ENCODE data around the gene IPPK. TPM values are rescaled to one million over a fixed set of nuclear protein-coding genes. Genes with fewer than 3 reads are reported as not detected.

IPPK gene
- total RNA-seq, 1 experiment from 2014 or later: 5.4 TPM

GRCh38 chr9:92613268-92614122 lies 56.4 kb downstream of the IPPK start:
- intact Hi-C loops (cut with micrococcal nuclease; ENCODE audit: unreplicated experiment): no loop called here
- no peak overlapping the region for H3K4me3 ChIP-seq (ENCODE audit: low read depth in 2 of 2, low read length in 2 of 2)
- ChIA-PET POLR2A (no interaction called here), CTCF (no interaction called here)
- H3K9me3 ChIP-seq (ENCODE audit: control insufficient read depth, insufficient read depth, low read depth, low read length): no peaks in the 10 kb centered on the region
- no TSS peak for BruUV-seq (replicated peaks)
- no peaks in the 10 kb centered on the region for H3K27me3 ChIP-seq (ENCODE audit: control insufficient read depth, insufficient read depth, low read length)
- DNase-seq (ENCODE audit: low read depth, low spot score) (no peak), ATAC-seq (no peak)
- H3K4me1 ChIP-seq (ENCODE audit: control insufficient read depth, insufficient read depth, low read length): no peaks in the 10 kb centered on the region
- in situ Hi-C loops (cut with HindIII; ENCODE audit: low pct_unique_long_range_greater_than_20kb, low sequenced_read_pairs): no loop called here
- H3K27ac ChIP-seq (ENCODE audit: low read length): no peak overlapping the region
- TF ChIP-seq SIN3A (IDR thresholded peaks at IDR 0.05; ENCODE audit: borderline replicate concordance, insufficient read depth, low read depth, low read length) (no peak), CTCF (IDR thresholded peaks at IDR 0.05) (no peak), REST (IDR thresholded peaks at IDR 0.05; ENCODE audit: insufficient read depth in 1 of 2, low read depth in 2 of 2, low read length in 1 of 2) (no peak), TCF7L2 (IDR thresholded peaks at IDR 0.05; ENCODE audit: low read depth, low read length) (no peak), POLR2AphosphoS5 (IDR thresholded peaks at IDR 0.05; ENCODE audit: low read depth, low read length) (no peak)
- H3K36me3 ChIP-seq (ENCODE audit: control insufficient read depth, insufficient read depth, low read length): peaks cover 3% of the 10 kb centered on the region; the same call in 1 of the 2 replicates

GRCh38 chr9:92612816-92613215 lies 57.1 kb downstream of the IPPK start:
- in situ Hi-C loops (cut with HindIII; ENCODE audit: low pct_unique_long_range_greater_than_20kb, low sequenced_read_pairs): no loop called here
- intact Hi-C loops (cut with micrococcal nuclease; ENCODE audit: unreplicated experiment): no loop called here
- DNase-seq (ENCODE audit: low read depth, low spot score) (no peak), ATAC-seq (no peak)
- Histone ChIP-seq H3K27me3 (ENCODE audit: control insufficient read depth, insufficient read depth, low read length) (no peaks in the 10 kb centered on the region), H3K4me1 (ENCODE audit: control insufficient read depth, insufficient read depth, low read length) (no peaks in the 10 kb centered on the region), H3K27ac (ENCODE audit: low read length) (no peak overlapping the region), H3K36me3 (ENCODE audit: control insufficient read depth, insufficient read depth, low read length) (peaks cover 3% of the 10 kb centered on the region; the same call in 1 of the 2 replicates), H3K4me3 (ENCODE audit: low read depth in 2 of 2, low read length in 2 of 2) (no peak overlapping the region), H3K9me3 (ENCODE audit: control insufficient read depth, insufficient read depth, low read depth, low read length) (no peaks in the 10 kb centered on the region)
- POLR2A ChIA-PET: no interaction called here
- BruUV-seq (replicated peaks): no TSS peak
- TF ChIP-seq SIN3A (IDR thresholded peaks at IDR 0.05; ENCODE audit: borderline replicate concordance, insufficient read depth, low read depth, low read length) (no peak), TCF7L2 (IDR thresholded peaks at IDR 0.05; ENCODE audit: low read depth, low read length) (no peak), CTCF (IDR thresholded peaks at IDR 0.05) (no peak), POLR2AphosphoS5 (IDR thresholded peaks at IDR 0.05; ENCODE audit: low read depth, low read length) (no peak), REST (IDR thresholded peaks at IDR 0.05; ENCODE audit: insufficient read depth in 1 of 2, low read depth in 2 of 2, low read length in 1 of 2) (no peak)
- CTCF ChIA-PET: no interaction called here
